ENCODE results near the gene IFT20. TPM values are rescaled to one million over a fixed set of nuclear protein-coding genes. Genes with fewer than 3 reads are reported as not detected.

IFT20 gene
- total RNA-seq, 2 donors from 2014 or later: 45.2 to 55.0 TPM

DNA sequence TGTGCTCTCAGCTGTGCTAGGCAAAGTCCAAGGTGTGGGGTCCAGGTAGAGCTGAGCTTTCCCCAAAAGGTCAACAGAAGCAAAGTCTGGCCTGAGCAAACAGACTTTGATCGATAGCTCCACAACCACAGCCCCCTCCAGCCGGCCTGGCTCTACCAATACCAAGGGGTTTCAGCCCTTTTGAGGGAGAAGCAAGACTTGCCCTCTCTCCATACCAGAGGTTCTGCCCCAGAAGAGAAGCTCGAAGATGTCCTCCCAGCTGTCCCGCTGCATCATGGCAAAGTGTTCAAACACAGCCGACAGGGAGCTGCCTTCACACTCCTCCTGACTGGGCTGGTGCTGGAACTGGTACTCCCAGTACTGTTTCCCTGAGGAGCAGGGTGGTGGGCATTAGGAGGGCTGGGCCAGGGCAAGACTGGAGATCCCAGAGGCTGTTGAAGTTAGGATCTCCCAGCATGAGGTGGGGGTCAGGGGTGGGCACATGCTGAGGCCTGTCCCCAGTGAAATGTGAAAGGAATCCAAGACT lies 33.1 kb upstream of the IFT20 start:
- H3K4me1 ChIP-seq (replicated peaks): no peaks in the 10 kb centered on the region
- WGBS: 85% methylated on average over 5 of the region's 5 CpGs
- TF ChIP-seq POLR2A (IDR thresholded peaks at IDR 0.05) (no peak), POLR2AphosphoS5 (IDR thresholded peaks at IDR 0.05) (no peak)
- TF ChIP-seq, protein P1, sequence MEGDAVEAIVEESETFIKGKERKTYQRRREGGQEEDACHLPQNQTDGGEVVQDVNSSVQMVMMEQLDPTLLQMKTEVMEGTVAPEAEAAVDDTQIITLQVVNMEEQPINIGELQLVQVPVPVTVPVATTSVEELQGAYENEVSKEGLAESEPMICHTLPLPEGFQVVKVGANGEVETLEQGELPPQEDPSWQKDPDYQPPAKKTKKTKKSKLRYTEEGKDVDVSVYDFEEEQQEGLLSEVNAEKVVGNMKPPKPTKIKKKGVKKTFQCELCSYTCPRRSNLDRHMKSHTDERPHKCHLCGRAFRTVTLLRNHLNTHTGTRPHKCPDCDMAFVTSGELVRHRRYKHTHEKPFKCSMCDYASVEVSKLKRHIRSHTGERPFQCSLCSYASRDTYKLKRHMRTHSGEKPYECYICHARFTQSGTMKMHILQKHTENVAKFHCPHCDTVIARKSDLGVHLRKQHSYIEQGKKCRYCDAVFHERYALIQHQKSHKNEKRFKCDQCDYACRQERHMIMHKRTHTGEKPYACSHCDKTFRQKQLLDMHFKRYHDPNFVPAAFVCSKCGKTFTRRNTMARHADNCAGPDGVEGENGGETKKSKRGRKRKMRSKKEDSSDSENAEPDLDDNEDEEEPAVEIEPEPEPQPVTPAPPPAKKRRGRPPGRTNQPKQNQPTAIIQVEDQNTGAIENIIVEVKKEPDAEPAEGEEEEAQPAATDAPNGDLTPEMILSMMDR (IDR thresholded peaks at IDR 0.05): no peak
- H3K27ac ChIP-seq: no peak overlapping the region
- no peaks in the 10 kb centered on the region for H3K36me3 ChIP-seq
- H3K27me3 ChIP-seq (replicated peaks; ENCODE audit: insufficient read depth): no peaks in the 10 kb centered on the region
- intact Hi-C loops (cut with DNase I): no loop called here
- no peaks in the 10 kb centered on the region for H3K9me3 ChIP-seq
- DNase-seq (ENCODE audit: low spot score): no peak
- no peak overlapping the region for H3K4me3 ChIP-seq

DNA sequence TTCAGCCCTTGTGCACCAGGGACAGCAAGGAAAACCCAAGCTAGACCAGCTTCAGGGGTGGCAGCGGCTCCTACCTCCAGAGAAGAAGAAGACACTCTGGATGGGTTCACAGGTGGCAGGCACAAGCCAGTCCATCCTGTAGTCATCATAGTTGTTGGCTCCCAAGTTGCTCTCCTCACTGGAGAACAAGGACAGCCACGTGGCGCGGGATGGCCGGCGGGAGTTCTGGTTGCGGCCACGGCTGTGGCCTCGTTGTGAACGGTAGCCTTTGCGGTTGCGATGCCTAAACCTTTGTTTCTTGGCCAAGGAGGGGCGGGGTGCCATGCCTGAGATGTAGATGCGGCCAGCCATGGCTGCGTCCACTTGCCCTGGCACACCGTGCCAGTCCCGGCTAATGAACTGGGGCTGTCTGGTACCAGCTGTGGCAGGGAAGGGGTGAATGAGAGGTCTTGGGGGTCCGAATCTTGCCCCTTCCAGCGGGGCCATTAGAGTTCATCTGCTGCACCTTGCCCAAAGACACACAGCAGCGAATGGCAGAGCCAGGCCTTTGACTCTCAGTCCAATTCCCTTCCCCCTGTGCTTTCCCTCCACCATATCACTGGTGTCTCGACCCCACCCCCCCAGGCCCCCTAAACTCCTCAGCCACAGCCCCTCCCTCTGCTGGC lies 32.5 kb upstream of the IFT20 start:
- intact Hi-C loops (cut with DNase I): no loop called here
- H3K4me1 ChIP-seq (replicated peaks): no peaks in the 10 kb centered on the region
- no peak overlapping the region for H3K27ac ChIP-seq
- H3K27me3 ChIP-seq (replicated peaks; ENCODE audit: insufficient read depth): no peaks in the 10 kb centered on the region
- H3K4me3 ChIP-seq: no peak overlapping the region
- TF ChIP-seq POLR2AphosphoS5 (IDR thresholded peaks at IDR 0.05) (no peak), POLR2A (IDR thresholded peaks at IDR 0.05) (no peak)
- TF ChIP-seq, protein P1 (IDR thresholded peaks at IDR 0.05): no peak
- no peaks in the 10 kb centered on the region for H3K36me3 ChIP-seq
- H3K9me3 ChIP-seq: no peaks in the 10 kb centered on the region
- DNase-seq (ENCODE audit: low spot score): no peak
- 79% methylated on average over 18 of the region's 21 CpGs for WGBS

DNA sequence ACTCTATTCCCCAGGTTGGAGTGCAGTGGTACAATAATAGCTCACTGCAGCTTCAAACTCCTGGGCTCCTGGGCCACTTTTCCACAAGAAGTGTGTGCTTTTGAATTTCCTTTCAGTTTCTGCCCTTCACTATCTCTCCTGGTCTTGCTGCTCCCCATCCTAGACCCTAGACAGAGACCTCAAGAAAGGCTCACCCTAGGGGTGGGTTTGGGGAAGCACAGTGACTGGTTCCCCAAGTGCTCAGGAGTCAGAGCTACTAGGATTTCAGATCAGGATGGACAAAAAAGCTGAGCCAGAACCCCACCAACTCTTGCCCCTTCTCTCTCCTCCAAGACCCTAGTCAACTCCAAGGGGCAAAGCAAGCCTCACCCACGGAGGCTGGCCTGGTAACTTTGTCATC lies 31.3 kb upstream of the IFT20 start:
- TF ChIP-seq POLR2AphosphoS5 (IDR thresholded peaks at IDR 0.05): no peak
- TF ChIP-seq, protein P1 (IDR thresholded peaks at IDR 0.05): no peak
- TF ChIP-seq POLR2A (IDR thresholded peaks at IDR 0.05): no peak
- Histone ChIP-seq H3K4me3 (no peak overlapping the region), H3K27ac (no peak overlapping the region), H3K36me3 (peaks cover 0 to under 1% of the 10 kb centered on the region in 2 donors), H3K9me3 (no peaks in the 10 kb centered on the region), H3K4me1 (replicated peaks) (no peaks in the 10 kb centered on the region), H3K27me3 (replicated peaks; ENCODE audit: insufficient read depth) (no peaks in the 10 kb centered on the region)
- WGBS: 58% methylated on average over 1 of the region's 1 CpG
- intact Hi-C loops (cut with DNase I): no loop called here
- no peak for DNase-seq (ENCODE audit: low spot score)

DNA sequence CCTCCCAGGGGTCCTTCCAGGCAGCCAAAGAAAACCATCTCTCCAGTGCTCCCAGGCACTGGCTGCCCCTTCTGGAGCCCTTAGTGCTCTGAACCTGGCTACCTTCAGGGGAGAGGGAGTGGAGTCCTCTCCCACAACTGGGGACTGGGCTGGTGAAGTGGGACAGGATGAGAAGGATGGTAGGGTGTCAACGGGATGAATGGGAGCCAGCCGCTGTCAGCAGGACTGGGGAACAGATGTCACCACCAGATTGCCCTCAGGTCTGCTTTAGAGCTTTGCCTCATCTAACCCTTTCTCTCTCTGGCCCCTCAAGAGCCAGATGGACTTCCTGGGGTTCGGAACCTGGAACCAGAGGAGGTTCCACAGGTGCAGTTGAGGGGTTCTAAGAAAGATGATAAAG lies 30.2 kb upstream of the IFT20 start:
- 92% methylated on average over 3 of the region's 3 CpGs for WGBS

More for the DNA sequence above, 30.2 kb upstream of the IFT20 start:
- no peaks in the 10 kb centered on the region for H3K4me1 ChIP-seq (replicated peaks)
- H3K36me3 ChIP-seq: peaks cover 3 to 5% of the 10 kb centered on the region in 2 donors
- H3K4me3 ChIP-seq: no peak overlapping the region
- TF ChIP-seq POLR2A (IDR thresholded peaks at IDR 0.05) (no peak), POLR2AphosphoS5 (IDR thresholded peaks at IDR 0.05) (no peak)
- TF ChIP-seq, protein P1 (IDR thresholded peaks at IDR 0.05): no peak
- H3K27me3 ChIP-seq (replicated peaks; ENCODE audit: insufficient read depth): no peaks in the 10 kb centered on the region
- H3K27ac ChIP-seq: no peak overlapping the region
- no peaks in the 10 kb centered on the region for H3K9me3 ChIP-seq
- intact Hi-C loops (cut with DNase I): no loop called here
- no peak for DNase-seq (ENCODE audit: low spot score)

Measured in prostate gland (tissue), 2 donors.